Cortex of kidney (tissue), 1 donor: ENCODE results near the gene SLC25A4.
"Not testable (repeated sequence)": the region's sequence is repeated elsewhere in the genome, so short reads cannot be mapped to it uniquely, and the experiment has no call there.

Experiments used
- DNase-seq: peaks from one replicate; lab custom pipeline; 2025; lab: John Stamatoyannopoulos, UW

Gene SLC25A4

DNA sequence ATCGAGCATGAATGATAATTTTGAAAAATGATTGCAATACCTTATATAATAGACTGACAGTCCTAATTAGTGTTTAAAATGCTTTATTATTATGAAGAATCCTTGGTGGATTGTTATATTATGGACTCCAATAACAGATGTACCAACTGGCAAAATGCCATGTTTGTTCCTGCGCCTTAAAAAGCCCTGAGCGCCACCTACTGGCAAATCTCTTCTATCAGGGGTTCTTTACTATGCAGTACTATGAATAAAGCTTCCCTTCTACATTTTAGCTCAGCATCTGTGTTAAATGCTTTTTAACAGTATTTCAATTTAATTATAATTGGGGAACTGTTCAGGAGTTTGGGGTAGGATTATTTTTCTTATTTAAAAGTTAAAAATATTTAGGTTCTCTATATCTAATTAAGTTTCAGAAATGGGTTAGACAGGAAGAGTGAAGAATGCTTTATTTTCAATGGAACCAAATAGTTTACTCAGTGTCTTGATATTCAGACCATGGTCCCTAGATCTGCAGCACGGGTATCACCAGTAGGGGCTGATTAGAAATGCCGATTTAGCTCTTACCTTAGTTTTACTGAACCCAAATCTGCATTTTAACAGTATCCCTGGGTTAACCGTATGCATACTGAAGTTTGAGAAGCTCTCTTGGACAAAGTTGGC is 40.7 kb downstream of the SLC25A4 start:
- no peak for DNase-seq

DNA sequence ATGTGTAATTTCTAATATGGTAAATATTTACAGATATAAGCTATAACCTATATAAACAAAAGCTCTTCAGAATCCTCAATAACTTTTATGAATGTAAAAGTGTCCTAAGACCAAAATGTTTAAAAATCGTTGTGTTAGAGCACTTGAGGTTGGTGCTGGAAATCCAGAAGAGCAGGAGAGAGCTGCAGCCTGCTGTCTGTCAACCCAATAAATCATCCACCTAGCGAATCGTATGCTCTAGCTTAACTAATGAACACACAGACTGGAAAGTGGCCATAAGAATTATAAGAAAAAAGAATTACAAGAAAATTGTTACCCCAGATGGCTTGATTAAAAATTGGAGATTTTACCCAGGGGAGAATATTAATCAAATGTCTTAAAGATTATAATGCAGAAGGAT is 43.7 kb downstream of the SLC25A4 start:
- DNase-seq: no peak

DNA sequence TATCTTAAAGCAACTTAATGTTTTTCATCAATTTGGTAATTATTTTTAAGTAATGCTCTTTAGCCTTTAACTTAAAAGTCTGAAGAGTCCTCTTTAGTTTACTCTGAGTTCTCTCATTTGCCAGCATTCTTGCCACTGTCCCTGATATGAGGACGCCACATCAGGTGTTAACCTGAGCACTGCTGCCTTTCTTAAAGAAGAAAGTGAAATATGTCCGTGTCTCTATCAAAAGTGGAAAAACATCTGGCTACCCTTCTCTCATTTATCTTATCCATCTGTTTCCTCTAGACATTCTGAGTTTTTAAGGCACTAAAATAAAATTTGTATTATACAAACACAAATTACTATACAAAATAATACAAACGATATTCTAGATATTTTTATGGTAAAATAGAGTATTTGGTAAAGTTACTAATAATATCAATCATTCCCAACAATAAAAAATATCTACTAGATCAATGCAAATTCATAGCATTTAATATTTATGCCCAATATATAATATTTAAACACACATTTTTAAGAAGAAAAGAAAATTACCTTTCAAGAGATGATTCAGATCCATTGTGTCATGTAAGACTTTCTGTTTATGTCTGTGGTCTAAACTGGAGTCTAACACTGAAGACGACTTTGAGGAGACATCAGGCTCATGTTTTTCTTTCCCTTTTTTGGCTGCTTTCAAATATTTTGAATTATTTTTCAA is 46.7 kb downstream of the SLC25A4 start:
- no peak for DNase-seq

DNA sequence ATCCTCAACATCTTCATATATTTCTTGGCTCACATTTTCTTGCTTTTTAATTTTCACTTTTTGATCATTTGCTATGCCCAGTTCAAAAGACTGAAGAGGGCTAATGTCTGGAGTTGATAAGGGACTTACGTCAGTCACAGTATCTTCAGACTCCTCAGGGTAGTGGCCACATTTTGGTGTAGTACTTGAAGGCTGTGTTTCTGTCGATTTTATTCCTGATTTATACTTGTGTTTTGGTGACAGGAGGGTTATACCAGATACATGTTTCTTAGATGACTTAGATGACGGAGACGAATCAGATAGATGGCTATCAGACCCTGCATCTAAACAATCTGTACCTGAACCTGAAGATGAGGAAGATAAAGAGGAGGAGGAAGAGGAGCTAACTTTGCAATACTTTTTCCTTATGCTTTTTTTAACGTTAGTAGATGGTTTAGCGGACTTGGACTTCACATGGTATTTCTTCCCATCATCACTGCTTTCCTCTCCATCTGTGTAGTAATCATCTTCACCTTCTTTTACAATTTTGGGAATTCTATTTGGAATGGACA is 47.3 kb downstream of the SLC25A4 start:
- no peak for DNase-seq

DNA sequence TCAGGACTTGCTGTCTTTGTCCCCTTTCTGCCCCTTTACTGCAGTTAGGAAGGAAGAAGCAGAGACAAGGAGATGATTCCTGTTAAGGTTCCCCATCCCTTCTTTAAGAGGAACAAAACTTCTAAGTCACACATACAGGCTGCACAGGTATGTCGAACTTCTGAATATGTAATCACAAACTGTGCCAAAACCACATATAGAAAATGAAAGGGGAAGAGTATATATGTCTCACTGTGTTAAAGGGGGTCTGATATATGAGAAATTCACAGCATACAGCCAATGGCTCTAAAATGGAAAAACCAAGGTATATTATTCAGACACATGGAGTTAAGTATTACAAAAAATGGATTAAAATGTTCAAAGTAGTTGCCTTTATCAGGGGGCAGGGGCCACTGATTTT is 49.0 kb downstream of the SLC25A4 start:
- no peak for DNase-seq

DNA sequence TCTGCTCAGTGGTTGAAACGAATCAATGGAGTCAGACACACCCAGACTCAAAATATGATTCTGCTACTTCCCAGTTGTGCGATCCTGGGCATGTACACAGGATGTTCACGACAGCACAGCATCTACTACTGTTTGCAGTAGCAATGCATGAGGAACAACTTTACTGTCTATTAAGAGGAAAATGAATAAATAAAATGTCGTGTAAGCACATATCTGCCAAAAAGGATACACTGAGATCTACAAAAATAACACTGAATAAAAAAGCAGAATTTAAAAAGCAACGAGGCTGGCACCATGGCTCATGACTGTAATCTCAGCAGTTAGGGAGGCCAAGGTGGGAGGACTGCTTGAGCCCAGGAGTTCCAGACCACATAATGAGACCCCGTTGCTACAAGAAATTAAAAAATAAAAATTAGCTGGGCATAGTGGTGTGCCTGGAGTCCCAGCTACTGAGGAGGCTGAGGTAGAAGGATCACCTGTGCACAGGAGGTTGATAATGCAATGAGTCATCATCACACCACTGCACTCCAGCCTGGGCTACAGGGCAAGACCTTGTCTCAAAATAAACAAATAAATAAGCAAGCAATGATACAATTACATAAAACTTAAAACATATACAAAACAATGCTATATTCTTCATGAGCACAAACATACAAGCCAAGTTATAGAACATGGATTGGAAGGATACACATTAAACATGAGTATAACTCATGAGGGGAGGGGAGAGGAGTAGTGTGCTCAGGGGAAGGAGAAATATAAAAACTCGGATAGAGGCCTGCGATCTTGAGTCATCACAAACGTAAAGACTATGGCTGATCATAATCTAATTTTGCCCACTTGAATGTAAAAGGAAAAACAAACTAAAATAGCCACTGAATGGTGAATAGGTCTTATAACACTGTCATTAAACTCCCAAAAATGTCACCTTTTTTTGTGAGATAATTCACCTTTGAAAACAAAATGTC is 52.1 kb downstream of the SLC25A4 start:
- no peak for DNase-seq

DNA sequence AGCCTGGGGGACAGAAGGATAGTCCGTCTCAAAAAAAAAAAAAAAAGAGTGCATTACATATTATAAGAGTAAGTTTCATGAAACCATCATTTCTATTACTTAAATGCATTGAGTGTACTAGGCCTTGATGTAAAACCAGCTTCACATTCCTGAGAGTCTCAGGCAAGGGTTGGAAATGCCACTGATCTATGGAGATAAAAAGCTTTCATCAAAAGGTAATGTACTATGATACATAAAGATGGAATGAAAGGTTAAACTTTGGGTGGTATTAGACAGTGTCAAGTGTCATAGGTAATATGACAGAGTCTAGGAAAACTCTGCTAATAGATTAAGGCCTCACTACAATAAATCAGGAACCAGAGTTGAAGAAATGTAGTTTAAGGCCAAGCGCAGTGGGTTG is 53.4 kb downstream of the SLC25A4 start:
- no peak for DNase-seq

DNA sequence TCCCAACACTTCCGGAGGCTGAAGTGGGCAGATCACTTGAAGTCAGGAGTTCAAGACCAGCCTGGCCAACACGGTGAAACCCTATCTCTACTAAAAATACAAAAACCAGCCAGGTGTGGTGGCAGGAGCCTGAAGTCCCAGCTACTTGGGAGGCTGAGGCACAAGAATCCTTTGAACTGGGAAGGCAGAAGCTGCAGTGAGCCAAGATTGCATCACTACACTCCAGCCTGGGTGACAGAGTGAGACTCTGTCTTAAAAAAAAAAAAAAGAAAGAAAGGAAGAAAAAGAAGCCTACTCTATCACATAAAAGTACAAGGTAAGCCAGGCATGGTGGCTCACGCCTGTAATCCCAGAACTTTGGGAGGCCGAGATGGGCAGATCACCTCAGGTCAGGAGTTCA is 55.1 kb downstream of the SLC25A4 start:
- not testable (repeated sequence) for DNase-seq
